HG03103 (cell line): Measurements from ENCODE around the gene PCDHGC5.

Source experiments
- ATAC-seq: cut with Tn5 transposase; IDR thresholded peaks from one replicate; pipeline ENCODE4 v1.9.1; 2021; ENCODE audit warnings: low read depth; ENCODE audit not compliant: unreplicated experiment

The PCDHGC5 gene

DNA sequence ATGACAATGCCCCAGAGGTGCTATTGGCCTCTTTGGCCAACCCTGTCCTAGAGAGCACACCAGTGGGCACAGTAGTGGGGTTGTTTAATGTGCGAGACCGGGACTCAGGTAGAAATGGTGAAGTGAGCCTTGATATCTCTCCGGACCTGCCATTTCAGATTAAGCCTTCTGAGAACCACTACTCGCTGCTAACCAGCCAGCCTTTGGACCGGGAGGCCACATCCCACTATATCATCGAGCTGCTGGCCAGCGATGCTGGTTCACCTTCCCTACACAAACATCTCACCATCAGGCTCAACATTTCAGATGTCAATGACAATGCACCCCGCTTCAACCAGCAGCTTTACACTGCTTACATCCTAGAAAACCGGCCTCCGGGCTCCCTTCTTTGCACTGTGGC lies 1.4 kb downstream of the PCDHGC5 start:
- ATAC-seq: no peak

DNA sequence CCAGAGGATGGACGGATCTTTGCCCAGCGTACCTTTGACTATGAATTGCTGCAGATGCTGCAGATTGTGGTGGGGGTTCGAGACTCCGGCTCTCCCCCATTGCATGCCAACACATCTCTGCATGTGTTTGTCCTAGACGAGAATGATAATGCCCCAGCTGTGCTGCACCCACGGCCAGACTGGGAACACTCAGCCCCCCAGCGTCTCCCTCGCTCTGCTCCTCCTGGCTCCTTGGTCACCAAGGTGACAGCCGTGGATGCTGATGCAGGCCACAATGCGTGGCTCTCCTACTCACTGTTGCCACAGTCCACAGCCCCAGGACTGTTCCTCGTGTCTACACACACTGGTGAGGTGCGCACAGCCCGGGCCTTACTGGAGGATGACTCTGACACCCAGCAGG lies 1.9 kb downstream of the PCDHGC5 start:
- ATAC-seq: no peak

DNA sequence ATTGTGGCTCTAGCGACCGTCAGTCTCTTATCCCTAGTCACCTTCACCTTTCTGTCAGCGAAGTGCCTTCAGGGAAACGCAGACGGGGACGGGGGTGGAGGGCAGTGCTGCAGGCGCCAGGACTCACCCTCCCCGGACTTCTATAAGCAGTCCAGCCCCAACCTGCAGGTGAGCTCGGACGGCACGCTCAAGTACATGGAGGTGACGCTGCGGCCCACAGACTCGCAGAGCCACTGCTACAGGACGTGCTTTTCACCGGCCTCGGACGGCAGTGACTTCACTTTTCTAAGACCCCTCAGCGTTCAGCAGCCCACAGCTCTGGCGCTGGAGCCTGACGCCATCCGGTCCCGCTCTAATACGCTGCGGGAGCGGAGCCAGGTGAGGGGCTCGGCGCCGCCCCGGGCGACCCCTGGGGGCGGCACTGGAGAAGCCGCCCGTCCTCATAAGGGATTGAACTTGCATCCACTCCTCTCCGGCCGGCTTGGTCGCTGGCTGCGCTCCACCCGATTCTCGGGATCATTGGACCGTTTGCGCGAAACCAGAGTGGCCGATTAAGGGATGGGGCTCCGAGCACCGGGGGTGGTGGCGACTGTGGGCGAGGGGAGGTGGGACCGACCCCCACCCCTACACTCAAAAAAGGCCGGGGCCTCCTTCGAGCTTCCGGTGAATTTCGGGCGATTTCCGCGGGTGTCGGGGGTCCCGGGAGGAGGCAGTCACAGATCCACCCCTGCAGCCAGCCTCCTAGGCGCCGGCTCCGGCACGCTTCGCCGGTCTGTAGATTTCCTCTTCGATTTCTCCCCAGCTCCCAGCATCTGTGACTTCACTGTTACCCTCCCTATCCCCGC lies 2.7 kb downstream of the PCDHGC5 start:
- ATAC-seq: no peak

DNA sequence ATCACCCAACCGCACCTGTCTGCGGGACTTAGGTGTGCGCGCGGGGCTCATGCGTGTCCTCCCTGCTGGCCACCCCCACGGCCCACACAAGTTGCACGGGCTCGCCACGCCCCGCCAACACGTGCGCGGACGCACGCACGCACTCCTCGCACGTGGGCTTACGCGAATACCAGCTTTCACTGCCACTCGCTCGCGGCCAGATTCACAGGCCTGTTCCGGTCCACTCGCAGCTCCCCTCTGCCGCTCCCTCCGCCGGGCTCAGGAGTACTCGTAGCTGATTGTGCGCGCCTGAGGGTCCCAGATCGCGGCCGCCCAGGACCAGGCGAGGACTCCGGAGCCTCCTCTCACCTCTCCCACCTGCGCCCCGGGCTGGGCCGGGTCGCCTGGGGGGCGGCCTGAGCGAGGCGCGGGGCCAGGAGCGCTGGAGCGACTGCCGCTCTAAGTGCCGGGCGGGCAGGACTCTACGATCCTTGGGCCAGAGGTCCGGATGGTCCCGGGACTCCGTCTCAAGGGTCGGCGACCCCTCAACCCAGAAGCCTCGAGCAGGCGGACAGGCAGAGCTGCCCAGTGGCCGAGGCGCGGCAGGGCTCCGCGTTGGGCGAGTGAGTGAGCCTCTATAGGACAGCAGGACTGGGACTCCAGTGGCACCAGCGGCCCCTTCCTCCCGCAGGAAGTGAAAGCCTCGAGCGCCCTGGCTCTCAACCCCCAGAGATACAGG lies 3.4 kb downstream of the PCDHGC5 start:
- ATAC-seq: no peak

DNA sequence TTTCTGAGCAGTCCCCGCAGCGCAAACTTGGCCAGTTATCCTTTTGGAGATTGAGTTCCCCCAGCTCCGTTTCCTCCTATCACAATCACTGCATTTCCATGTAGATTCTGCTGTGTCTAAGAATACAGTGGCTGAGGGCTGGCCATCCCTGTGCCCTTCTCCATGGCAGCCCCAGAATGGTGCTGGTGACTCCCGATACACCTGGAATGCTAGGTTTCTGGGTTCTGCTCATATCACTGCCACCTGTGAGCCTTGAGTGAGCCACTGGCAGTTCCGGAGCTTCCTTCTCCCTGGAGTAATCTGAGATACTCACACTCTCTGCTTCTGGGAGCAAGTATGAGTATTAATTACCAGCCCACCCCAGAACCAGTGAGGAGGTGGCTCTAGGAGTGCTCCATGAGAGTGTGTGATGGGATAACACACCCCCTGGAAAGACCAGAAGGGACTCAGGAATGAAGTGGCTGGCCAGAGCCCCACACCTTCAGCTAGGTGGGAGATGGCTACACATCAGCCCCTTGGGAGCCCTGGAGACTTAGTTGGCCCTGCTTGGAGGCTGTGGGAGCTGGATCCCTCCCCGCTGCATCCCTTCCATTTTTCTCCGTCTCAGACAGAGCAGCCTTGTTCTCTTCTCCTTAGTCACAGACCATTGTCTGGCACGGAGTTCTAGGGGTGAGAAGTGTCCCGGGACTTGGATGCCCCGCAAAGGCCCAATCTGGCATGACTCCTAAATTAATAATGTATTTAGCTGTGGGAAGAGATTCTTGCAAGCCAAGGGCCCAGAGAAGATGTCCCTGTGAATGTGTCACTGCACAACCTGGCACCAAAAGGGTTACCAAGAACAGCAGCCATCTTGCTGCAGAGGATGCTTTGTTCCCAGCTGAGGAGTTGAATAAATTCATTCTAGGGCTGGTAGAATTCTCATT lies 4.9 kb downstream of the PCDHGC5 start:
- ATAC-seq: no peak

DNA sequence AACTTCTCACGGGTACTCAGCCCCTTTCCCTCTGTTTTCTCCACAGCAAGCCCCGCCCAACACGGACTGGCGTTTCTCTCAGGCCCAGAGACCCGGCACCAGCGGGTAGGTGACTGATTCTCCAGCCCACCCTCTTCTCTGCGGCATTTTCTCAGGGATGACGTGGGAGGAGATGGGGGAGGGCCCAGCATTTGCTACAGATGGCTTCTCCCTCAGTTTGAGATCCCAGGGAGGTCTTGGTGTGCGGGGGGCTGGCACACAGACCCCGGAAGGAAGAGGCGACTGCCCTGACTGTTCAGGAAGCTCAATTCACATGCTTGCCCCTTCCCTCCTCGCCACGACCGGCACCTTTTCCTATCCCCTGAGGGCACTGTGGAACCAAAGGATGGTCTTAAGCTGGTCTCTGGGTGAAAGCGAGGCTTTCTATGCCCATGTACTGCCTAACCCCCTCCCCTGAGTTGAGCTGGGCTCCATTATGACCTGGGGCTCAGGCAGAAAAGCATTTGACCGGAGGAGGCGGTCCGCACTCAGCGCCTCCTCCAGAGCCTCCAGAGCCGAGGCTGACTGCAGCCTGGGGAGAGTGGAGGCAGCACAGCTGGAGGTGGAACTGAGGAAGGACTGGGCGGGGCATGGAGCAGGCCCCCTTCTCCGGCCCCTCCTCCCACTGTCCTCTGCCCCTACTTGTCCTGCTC lies 6.0 kb downstream of the PCDHGC5 start:
- no peak for ATAC-seq

DNA sequence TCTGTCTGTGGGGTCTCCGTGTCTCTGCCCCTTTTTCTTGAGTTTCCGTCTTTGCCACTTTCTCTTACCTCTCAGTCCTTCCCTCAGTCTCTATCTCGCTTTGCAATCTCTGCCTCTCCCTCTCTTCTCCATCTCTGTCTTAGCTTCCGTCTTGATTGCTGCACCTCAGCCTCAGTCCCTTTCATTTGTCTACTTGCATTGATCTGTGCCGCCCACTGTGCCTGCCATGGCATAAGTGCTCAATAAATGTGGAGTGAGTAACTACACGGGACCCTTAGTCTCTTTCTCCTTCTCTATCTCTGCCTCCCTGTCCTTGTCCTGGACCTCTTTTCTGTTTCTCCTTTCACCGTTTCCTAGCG lies 6.6 kb downstream of the PCDHGC5 start:
- no peak for ATAC-seq

DNA sequence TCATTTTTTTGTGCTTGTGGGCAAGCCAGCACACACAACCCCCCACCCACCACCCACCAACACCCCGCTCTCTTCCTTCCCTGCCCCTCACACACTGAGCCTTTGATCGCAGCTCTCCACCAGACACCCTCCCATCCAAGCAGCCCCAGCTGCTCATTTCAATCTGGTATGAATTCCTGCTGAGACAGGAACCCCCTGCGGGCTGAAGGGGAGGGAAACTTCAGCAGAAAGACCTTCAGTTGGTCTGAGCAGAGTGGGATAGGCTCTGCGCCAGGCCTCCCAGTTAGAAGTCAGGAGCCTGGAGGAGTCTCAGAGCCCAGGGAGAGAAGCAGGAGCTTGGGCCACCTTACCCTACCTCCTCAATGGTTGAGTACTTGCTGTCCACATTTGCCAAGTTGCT lies 7.2 kb downstream of the PCDHGC5 start:
- no peak for ATAC-seq

DNA sequence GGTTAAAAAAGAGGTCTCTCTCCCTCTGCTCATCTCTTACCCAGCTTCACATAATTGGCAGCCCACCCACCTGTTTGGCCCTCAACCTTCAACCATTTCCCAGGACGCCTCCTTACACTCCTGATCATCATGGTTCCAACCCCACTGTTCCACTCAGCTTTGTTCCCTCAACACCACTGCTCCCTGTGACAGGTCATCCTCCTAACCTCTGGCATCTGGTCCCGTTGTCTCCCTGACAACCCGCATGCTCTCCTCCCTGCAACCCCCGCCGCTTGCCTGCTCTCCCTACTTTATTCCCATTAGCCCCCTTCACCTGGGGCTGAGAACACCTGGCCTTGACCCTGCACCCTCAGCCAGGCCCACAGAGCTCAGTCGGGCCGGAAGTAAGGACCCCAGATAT lies 12.9 kb downstream of the PCDHGC5 start:
- no peak for ATAC-seq

DNA sequence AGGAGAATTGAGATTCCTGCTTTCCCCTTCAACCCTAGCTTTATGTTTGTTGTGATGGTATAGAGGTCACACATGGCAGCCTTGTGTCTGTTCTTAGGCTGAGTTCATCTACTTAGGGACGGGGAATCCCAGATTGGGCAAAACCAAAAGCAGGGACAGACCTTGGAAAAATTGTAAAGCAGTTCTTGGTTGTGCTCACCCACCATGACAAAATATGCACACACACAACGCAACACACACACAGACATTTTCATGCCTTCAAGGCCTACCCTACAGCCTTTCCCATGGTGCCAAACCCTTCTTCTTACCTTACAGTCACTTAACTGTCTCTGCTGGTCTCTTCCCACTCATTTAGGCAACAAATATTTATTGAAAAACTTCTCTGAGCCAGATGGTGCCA lies 14.8 kb downstream of the PCDHGC5 start:
- no peak for ATAC-seq

DNA sequence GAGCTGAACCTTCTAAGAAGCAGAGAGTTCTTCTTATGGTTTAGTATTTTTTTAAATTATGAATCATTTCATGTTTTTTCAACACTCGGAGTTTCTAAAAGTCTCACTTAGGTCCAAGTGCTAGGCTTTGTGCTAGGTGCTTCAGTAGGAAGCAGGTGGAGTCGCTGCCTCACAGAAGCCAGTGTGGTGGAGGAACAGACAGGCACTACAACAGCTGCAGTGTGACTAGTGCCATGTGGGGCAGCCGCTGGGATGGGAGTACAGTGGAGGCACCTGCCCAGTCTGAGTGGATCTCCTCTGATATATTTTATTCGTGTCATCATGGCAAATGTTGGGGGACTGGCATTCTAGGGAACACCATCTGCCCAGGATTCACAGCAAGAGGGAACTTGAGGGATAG lies 15.3 kb downstream of the PCDHGC5 start:
- no peak for ATAC-seq

DNA sequence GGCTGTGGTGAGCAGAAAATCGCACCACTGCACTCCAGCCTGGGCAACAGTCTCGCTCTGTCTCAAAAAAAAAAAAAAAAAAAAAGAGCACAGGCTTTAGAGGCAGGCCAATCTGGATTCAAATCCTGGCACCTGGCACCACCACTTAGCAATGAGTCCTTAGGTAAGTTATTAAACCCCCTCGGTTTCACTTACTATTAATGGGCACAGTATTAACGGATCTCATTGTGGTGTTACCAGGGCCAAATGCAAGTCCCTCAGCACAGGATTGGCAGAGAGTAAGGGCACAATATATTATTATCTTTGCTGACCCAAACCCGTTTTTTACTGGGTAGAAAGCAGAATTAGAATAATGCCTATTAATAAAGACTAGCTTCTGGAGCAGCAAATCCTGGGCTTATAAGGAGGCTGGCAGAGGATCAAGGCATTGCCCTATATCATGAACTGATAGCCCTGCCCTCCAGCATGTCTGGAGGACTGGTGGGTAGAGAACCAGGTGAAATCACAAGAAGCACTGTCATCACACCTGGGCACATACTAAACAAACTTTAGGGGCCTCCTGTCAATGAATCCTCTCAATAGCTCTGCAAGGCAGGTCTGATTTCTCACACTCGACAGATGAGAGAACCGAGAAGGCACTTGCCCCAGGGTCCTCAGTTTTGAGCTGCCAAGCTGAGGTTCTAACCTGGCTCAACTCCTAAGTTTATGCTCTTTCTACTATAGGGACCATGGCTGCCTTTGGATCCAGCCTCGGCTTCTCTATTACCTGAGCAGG lies 17.7 kb downstream of the PCDHGC5 start:
- no peak for ATAC-seq

DNA sequence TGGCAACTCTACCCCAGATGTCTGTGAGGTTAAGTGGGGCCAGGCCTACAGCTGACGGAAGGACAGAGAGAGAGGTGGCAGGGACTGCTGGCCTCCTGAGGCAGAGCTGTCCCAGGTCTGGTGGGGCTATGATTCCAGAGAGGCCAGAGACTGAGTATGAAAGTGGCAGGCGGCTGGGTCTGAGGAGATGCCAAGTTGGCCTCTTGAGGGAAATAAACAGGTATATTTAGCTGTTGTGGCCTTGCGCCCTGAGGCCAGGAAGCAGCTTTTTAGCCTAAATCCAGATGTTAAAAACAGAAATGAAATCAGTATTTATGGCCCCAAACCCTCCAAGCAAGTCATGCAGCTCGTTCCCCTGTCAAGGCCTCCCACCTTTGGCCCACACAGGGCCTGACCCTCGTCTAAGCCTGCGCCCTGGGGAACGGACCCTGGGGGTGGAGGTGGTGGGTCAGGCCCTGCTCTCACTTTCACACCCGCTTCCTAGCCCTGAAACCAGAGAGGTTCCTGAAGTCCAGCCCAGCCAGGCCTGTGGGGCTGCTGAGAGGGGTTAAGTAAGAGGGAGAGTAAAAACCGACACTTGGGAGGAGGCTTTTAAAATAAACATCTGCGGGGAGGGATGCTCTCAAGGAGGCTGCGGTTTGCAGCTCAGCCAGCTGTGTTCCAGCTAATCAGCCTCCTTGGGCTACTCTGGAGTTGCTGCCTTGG lies 18.7 kb downstream of the PCDHGC5 start:
- peak; percentile 32 for ATAC-seq

DNA sequence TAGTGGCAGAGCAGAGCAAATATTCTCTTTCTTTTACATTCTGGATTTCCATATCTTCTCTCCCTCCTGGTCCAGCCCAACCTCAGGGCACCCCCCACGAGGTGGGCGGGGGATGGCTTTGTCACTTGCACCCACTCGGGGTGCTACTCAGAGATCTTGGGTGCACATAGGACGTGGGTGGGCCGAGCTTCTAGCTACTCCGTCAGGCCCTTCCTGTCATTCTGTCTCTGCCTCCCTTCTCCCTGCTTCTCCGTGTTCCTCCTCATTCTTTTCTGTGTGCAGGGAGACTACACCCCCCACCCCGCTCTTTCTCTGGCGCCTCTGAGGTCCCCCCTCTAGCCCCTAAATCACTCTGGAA lies 19.5 kb downstream of the PCDHGC5 start:
- no peak for ATAC-seq

DNA sequence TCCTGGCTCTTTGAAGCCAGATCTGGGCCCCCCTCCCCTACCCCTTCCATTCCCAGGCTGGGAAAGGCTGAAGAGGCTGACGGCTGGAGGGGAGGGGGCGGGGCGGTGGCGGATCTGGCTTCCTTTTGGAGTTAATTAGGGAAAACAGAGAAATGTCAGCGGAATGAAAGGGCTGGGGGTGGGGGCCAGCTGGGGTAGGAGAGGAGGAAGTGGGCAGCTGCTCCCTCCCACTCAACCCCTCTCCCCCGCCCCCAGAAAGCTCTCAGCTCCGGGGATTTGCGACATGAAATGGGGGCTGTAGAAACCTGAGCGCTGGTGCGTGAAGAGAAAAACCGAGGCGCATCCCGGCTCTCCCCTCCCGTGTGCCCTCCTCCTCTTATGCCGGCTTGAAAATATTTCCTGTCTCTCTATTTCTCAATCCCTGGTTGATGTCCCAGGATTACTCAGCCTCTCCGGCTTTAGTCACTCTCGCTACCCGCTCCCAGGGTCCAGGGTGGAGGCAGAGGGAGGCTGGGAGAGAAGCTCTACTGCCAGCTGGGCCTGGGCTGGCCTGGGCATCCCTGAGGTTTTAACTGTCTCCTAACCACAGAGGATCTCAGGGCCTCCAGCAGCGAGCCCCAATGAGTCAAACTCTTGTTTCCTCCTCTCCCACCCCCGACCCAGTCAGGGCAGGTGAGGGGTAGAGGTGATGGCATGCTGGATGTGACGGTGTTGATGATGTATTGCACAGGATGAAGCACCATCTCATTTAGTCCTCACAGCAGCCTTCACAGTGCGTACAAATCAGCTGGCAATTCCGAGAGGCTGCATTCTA lies 20.1 kb downstream of the PCDHGC5 start:
- ATAC-seq: no peak

DNA sequence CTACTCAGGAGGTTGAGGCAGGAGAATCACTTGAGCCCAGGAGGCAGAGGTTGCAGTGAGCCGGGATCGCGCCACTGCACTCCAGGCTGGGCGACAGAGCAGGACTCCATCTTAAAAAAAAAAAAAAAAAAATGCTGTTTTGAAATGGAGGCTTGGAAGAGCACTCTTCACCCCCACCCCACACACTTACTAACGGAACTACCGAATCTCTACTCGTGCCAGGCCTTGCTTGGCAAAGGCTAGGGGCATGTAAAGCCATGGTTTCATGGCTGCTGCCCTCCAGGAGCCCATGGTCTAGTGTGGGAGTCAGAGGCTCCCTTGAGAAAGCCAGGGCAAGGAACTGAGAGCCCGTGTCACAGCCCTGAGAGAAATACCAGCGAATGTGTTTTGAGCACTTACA lies 21.3 kb downstream of the PCDHGC5 start:
- ATAC-seq: no peak

DNA sequence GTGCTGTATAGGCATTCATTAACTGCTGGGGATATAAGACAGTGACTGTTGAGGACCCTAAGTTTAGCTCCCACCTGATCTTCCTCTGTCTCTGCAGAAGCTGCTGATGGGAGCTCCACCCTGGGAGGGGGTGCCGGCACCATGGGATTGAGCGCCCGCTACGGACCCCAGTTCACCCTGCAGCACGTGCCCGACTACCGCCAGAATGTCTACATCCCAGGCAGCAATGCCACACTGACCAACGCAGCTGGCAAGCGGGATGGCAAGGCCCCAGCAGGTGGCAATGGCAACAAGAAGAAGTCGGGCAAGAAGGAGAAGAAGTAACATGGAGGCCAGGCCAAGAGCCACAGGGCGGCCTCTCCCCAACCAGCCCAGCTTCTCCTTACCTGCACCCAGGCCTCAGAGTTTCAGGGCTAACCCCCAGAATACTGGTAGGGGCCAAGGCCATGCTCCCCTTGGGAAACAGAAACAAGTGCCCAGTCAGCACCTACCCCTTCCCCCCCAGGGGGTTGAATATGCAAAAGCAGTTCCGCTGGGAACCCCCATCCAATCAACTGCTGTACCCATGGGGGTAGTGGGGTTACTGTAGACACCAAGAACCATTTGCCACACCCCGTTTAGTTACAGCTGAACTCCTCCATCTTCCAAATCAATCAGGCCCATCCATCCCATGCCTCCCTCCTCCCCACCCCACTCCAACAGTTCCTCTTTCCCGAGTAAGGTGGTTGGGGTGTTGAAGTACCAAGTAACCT lies 22.1 kb downstream of the PCDHGC5 start:
- ATAC-seq: no peak
